ENCODE measurements around the gene TJP3.
"Not testable (repeated sequence)": the region's sequence is repeated elsewhere in the genome, so short reads cannot be mapped to it uniquely, and the experiment has no call there.

- TF ChIP-seq CTCF (IDR thresholded peaks at IDR 0.05; ENCODE audit: low read depth, low read length, poor library complexity, severe bottlenecking); EZH2phosphoT487 (IDR thresholded peaks at IDR 0.05; ENCODE audit: borderline replicate concordance, low read length): not testable (repeated sequence)
Observed at GRCh38 chr19:3757705-3758104, 49.5 kb downstream of the TJP3 start.

All from DOHH2 (cell line).